NCI-H2107 treated with DMSO at 0.1 percent for 48 hours (cell line): ENCODE measurements around the gene DNAI1.

Experiments
- DNase-seq: peaks from one replicate; lab custom pipeline; 2025; ENCODE audit not compliant: unreplicated experiment; lab: John Stamatoyannopoulos, UW

DNAI1 gene

GRCh38 chr9:34555936-34556525 is 97.4 kb downstream of the DNAI1 start:
- DNase-seq, result no peak

DNA sequence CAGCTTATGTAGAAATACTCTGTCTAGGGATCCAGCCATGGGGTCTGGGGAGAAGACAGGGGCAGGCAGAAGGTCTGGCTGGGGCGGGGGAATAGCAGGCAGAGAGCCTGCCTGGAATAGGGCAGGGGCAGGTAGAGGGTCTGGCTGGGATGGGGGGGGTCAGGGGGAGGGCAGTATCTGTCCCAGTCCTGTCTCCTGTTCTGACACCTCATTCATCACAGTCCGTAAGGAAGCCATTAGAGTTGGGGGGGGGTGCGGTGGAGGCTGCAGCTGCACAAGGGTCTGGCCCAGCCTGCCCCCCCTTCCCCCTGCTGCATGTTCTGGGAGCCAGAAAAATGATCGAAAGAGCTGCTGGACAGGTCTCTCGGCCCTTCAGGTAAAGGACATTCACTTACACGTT is 98.3 kb downstream of the DNAI1 start:
- no peak for DNase-seq

- DNase-seq, result no peak
Measured at GRCh38 chr9:34557426-34558321, 99.1 kb downstream of the DNAI1 start.

DNA sequence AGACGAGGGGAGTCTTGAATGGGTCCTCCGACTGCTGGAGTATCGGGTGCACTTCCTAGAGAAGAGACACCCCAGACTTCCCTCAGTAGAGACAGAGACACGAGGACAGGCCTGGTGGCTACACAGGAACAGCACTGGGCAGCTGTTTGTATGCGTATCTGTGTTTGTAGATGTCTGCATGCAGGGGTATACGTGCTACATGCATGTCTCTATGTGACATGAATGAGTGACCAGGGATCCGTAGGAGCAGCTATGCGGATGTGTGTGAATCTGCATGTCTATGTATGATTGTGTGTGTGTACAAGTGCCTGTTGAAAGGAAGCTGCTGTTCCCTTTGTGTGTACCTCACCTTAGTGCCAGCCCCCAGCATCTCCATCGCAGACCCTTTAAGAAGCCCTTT is 99.8 kb downstream of the DNAI1 start:
- DNase-seq, result no peak

GRCh38 chr9:34558919-34559623 is 100.5 kb downstream of the DNAI1 start:
- no peak for DNase-seq

GRCh38 chr9:34559624-34560455 is 101.2 kb downstream of the DNAI1 start:
- DNase-seq, result no peak

GRCh38 chr9:34560599-34561214 is 102.1 kb downstream of the DNAI1 start:
- no peak for DNase-seq

- DNase-seq, result no peak
Measured at GRCh38 chr9:34562135-34562745, 103.6 kb downstream of the DNAI1 start.

DNA sequence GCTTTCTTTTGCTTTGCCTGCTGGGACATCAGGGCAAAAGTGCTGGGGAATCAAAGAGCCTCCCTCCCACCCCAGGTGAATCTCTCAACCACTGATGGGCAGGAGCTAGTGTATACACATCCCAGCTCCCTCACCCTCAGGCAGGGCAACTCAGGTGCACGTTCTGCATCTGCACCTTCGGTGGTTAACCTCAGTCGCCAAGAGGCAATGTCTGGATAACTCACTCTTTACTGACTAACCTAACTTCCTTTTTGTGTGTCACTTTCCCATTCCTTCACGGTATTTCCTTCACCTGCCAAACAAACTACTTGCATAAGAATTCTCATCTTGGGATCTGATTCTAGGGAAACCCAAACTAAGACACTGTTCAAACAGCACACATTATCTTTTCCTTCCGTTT is 104.7 kb downstream of the DNAI1 start:
- DNase-seq, result no peak

- DNase-seq, result no peak
Measured at GRCh38 chr9:34564617-34565016, 106.0 kb downstream of the DNAI1 start.

DNA sequence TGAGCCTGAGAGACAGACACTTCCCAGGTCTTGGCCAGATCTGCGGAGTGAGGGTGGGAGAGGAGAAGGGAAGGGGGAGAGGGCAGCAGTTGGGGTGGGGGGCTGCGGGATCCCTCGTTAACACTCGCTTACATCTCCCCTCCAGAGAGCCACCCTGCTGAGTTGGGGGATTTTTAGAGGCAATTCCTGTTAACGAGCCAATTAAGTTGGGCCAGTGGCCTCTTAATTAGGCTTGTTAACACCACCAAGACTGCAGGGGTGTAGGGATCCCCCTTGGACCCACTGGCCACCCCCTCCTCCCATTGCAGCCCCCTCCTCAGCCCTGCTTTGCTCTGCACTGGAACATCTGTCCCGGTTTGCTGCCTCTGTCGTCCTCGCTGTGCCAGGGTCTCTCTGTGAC is 107.3 kb downstream of the DNAI1 start:
- no peak for DNase-seq

DNA sequence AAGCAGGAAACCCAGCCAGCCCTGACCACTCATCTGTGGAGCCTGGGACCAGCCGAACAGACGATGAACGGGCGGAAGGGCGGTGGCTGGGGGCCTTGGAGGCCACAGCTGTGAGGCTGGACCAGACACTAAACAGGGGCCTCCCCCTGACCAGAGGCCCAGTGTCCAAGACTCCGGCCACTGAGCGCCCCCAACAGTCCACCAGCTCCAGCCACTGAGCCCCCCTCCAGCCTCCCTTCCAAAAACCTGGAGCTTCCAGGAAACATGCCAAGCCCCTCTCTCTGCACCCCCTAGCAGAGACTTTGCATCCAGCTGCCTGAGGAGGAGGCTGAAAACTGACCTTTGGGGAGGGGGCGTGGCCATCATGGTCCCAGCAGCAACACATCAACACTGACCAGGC is 107.7 kb downstream of the DNAI1 start:
- no peak for DNase-seq

GRCh38 chr9:34566972-34567371 is 108.4 kb downstream of the DNAI1 start:
- no peak for DNase-seq

DNA sequence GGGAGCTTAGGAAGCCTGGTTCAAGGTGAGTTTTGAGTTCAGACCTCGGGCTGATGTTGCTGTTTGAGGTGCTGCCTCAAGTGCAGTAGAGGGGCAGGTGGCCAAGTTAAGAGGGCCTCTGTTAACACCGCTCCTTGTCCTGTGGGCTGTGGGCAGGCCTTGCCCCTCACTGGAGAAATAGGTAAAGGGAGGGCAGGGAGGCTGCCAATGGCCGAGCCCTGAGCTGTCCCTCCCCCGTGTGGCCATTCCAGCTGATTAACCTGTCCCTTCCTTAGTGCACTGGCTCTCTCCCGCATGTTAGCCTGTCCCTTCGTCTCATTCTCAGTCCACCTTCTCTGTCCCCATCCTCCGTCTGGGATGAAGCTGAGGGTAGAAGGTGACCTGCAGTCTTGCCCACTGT is 109.5 kb downstream of the DNAI1 start:
- DNase-seq, result no peak

GRCh38 chr9:34568774-34569173 is 110.2 kb downstream of the DNAI1 start:
- DNase-seq, result no peak

DNA sequence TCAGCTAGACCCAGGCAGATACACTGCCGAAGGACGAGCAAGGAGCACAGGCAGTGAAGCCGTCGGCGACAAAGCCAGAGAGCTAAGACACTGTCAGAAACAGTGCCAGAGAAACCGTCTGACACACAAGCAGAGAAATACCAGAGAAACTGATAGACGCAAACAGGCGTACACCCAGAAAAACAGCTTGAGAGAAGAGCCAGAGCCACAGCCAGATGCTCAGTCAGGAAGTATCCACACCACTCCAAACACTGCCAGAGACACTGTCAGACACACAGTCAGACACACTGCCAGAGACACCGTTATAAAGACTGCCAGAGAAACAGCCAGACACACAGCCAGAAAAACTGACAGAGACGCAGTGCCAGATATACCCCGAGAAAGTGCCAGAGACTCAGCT is 111.8 kb downstream of the DNAI1 start:
- DNase-seq, result no peak
